K562 (cell line): ENCODE results near the gene ELOVL5. TPM values are rescaled to one million over a fixed set of nuclear protein-coding genes. Genes with fewer than 3 reads are reported as not detected.

Experiments used
- ATAC-seq: fragments of 200-7000 bp; cut with Tn5 transposase; 3 replicates; pipeline ENCODE4 v1.9.1; 2020; ENCODE audit warnings: moderate library complexity
- BruUV-seq: library from RNA; stranded (reverse); fragments of 400-500 nt; replicated peaks from 2 replicates; lab custom pipeline; 2021; lab: Mats Ljungman, UMichigan
- CTCF ChIA-PET: fragments of 300-600 bp; formaldehyde crosslinking; extraction: SDS; loops from one replicate; lab custom pipeline; 2021; ENCODE audit warnings: low intra/inter-chr PET ratio; lab: Yijun Ruan, JAX
- POLR2A ChIA-PET: fragments of 300-600, 350-650 bp; sonication (Branson Sonifier 250); formaldehyde crosslinking; extraction: SDS; loops from one replicate; lab custom pipeline; 2021; ENCODE audit warnings: antibody characterized with exemption, inconsistent platforms; lab: Yijun Ruan, JAX
- DNase-seq, 4 experiments: peaks; one replicate each; pipeline versions ENCODE4 v3.0.0 to v3.0.0-alpha.2; 2011 to 2018; ENCODE audit warnings: low spot score in 3 of 4, mixed read lengths in 3 of 4; ENCODE audit errors: extremely low read depth in 1 of 4
- FAIRE-seq: peaks from 2 replicates; lab custom pipeline; 2011; peaks lifted over from hg19 to GRCh38; lab: Jason Lieb, UNC
- H2AFZ ChIP-seq: 2 replicates; pipeline ENCODE4 v1.6.0; 2011; ENCODE audit warnings: low read depth, low read length, control low read depth, inconsistent platforms
- H3K27ac ChIP-seq: fragments of 200-600 bp; 3 replicates; pipeline ENCODE4 v1.8.0; 2011; ENCODE audit warnings: low read depth, mild to moderate bottlenecking, control low read depth, inconsistent platforms, low read length, moderate library complexity, mixed read lengths; ENCODE audit errors: extremely low read depth
- H3K27me3 ChIP-seq, 2 experiments: fragments of 300-600 bp in 1 of 2; 2 replicates in 1 of 2; 3 replicates in 1 of 2; pipeline versions ENCODE4 v1.6.0 to v1.8.0; 2011; ENCODE audit warnings: inconsistent platforms in 2 of 2, low read length in 2 of 2, mild to moderate bottlenecking in 1 of 2, mixed read lengths in 1 of 2, moderate library complexity in 1 of 2; ENCODE audit not compliant: control insufficient read depth in 2 of 2, insufficient read depth in 2 of 2
- H3K36me3 ChIP-seq: fragments of 300-600 bp; 3 replicates; pipeline ENCODE4 v1.8.0; 2011; ENCODE audit warnings: mild to moderate bottlenecking, low read length, inconsistent platforms; ENCODE audit not compliant: control insufficient read depth, insufficient read depth
- H3K4me1 ChIP-seq, 2 experiments: fragments of 200-600 bp in 1 of 2; replicated peaks in 1 of 2; 2 replicates in 1 of 2; 3 replicates in 1 of 2; pipeline versions ENCODE4 v1.5.1 to v1.8.0; 2011; ENCODE audit warnings: inconsistent platforms in 2 of 2, low read length in 2 of 2, mild to moderate bottlenecking in 1 of 2, mixed read lengths in 1 of 2, moderate library complexity in 1 of 2; ENCODE audit not compliant: control insufficient read depth in 2 of 2, insufficient read depth in 2 of 2
- H3K4me2 ChIP-seq: 2 replicates; pipeline ENCODE4 v1.6.1; 2011; ENCODE audit warnings: low read length, control low read depth, inconsistent platforms, mixed read lengths; ENCODE audit not compliant: insufficient read depth
- H3K4me3 ChIP-seq: fragments of 200-600 bp; sonication (generic), shearing (Covaris generic); 2 replicates; pipeline ENCODE4 v1.5.1; 2016; ENCODE audit warnings: control low read depth, inconsistent platforms
- H3K79me2 ChIP-seq: fragments of 200-600 bp; 3 replicates; pipeline ENCODE4 v1.8.0; 2011; ENCODE audit warnings: low read length, inconsistent platforms; ENCODE audit not compliant: control insufficient read depth, insufficient read depth
- H3K9ac ChIP-seq, 2 experiments: 2 replicates each; pipeline versions ENCODE4 v1.6.0 to v1.6.1; 2011; ENCODE audit warnings: low read depth in 2 of 2, low read length in 2 of 2, control low read depth in 1 of 2, inconsistent platforms in 1 of 2, mild to moderate bottlenecking in 1 of 2, mixed read lengths in 1 of 2; ENCODE audit not compliant: insufficient read depth in 1 of 2
- H3K9me1 ChIP-seq: one replicate; pipeline ENCODE4 v1.6.0; 2011; ENCODE audit warnings: inconsistent platforms, mild to moderate bottlenecking, low read length, moderate library complexity; ENCODE audit not compliant: control insufficient read depth, insufficient read depth
- H3K9me3 ChIP-seq: replicated peaks from 2 replicates; pipeline ENCODE4 v1.5.1; 2011; ENCODE audit warnings: low read depth, low read length, inconsistent platforms; ENCODE audit not compliant: control insufficient read depth, insufficient read depth
- H4K20me1 ChIP-seq: replicated peaks from 2 replicates; pipeline ENCODE4 v1.6.1; 2011; ENCODE audit warnings: low read length, inconsistent platforms, mixed read lengths; ENCODE audit not compliant: control insufficient read depth, insufficient read depth
- BRCA1 ChIP-seq, 2 experiments: fragments of 450-650 bp in 1 of 2; sonication (generic) in 1 of 2; formaldehyde crosslinking in 1 of 2; IDR thresholded peaks; 2 replicates each; pipeline versions ENCODE4 v1.5.0 to v1.6.1; 2017 to 2020; ENCODE audit warnings: mild to moderate bottlenecking in 1 of 2, missing genetic modification reagents in 1 of 2
- HNRNPUL1 ChIP-seq: fragments of 200-400 bp; formaldehyde crosslinking; IDR thresholded peaks from 2 replicates; pipeline ENCODE4 v1.6.1; 2017; ENCODE audit warnings: low read length
- LCOR ChIP-seq: sonication (generic); formaldehyde crosslinking; IDR thresholded peaks from 2 replicates; pipeline ENCODE4 v1.8.0; 2022; ENCODE audit warnings: mild to moderate bottlenecking, missing genetic modification reagents
- MAFF ChIP-seq: IDR thresholded peaks from 2 replicates; pipeline ENCODE4 v1.6.1; 2012; ENCODE audit warnings: low read length, improper control_type of control experiment
- NR1H2 ChIP-seq: sonication (generic); formaldehyde crosslinking; IDR thresholded peaks from 2 replicates; pipeline ENCODE4 v1.4.0; 2020; ENCODE audit warnings: mild to moderate bottlenecking, missing genetic modification reagents
- SLC30A9 ChIP-seq: fragments of 250-450 bp; sonication (Bioruptor Pico); IDR thresholded peaks from 2 replicates; pipeline ENCODE4 v1.8.0; 2022; ENCODE audit warnings: mild to moderate bottlenecking, moderate library complexity
- SMAD3 ChIP-seq: fragments of 450-650 bp; formaldehyde crosslinking; conservative IDR thresholded peaks from 2 replicates; pipeline ENCODE4 v1.4.0; 2020; ENCODE audit warnings: mild to moderate bottlenecking
- ZNF134 ChIP-seq: fragments of 250-450 bp; sonication (Bioruptor Pico); conservative IDR thresholded peaks from 2 replicates; pipeline ENCODE4 v1.4.0; 2020
- ZNF507 ChIP-seq: conservative IDR thresholded peaks from 2 replicates; pipeline ENCODE4 v1.6.1; 2017; ENCODE audit warnings: missing genetic modification characterization, missing compliant biosample characterization
- ZNF77 ChIP-seq: fragments of 250-450 bp; sonication (Bioruptor Pico); IDR thresholded peaks from 2 replicates; pipeline ENCODE4 v1.5.0; 2020
- WGBS: fragments of 100-300 bp; shearing (Covaris generic); methylation state at CpG from one replicate; pipeline ENCODE4 v1.1.6; 2016; ENCODE audit warnings: low coverage, mixed read lengths; ENCODE audit not compliant: insufficient coverage; ENCODE audit errors: missing lambda C conversion rate; 5-methylcytosine and 5-hydroxymethylcytosine counted together
- in situ Hi-C: fragments of 300-500 bp; cut with MboI; formaldehyde crosslinking; loops from 4 replicates; pipeline ENCODE4 v1.15.0; 2018; ENCODE audit warnings: inconsistent platforms, mixed read lengths
- intact Hi-C: fragments of 100-400 bp; cut with micrococcal nuclease; formaldehyde crosslinking; loops from 2 replicates; pipeline ENCODE4 v1.14.2; 2022
- polyA plus RNA-seq, 8 experiments: library from polyadenylated mRNA; depleted of rRNA in 4 of 8; stranded (reverse) in 5 of 8; unstranded in 3 of 8; fragments of >200 nt; fragmentation: Nextera tagmentation in 2 of 8; fragmentation: Illumina TruSeq in 1 of 8; extraction: Ambion mirVana in 2 of 8; extraction: Trizol in 1 of 8; gene quantifications; 2 replicates each; pipeline versions ENCODE4 v1.2.1 to v1.2.3, GENCODE V29; 2011 to 2014; ENCODE audit warnings: inconsistent platforms in 1 of 8, missing spikeins in 1 of 8
- total RNA-seq, 7 experiments: library from RNA; depleted of rRNA in 6 of 7; stranded (reverse); fragments of >200 nt in 6 of 7; fragmentation: Illumina TruSeq in 2 of 7; extraction: Trizol in 2 of 7; gene quantifications; 2 replicates each; pipeline versions ENCODE4 v1.2.1 to v1.2.3, GENCODE V29; 2011 to 2021; ENCODE audit warnings: low replicate concordance in 1 of 7
- TF ChIP-seq, protein P1 (sequence below): fragments of 450-650 bp; IDR thresholded peaks from 2 replicates; pipeline ENCODE4 v1.6.1; 2016; ENCODE audit warnings: low read depth
- TF ChIP-seq, protein P2 (sequence below): sonication (generic); formaldehyde crosslinking; IDR thresholded peaks from 2 replicates; pipeline ENCODE4 v1.8.0; 2022; ENCODE audit warnings: mild to moderate bottlenecking, low read depth, missing genetic modification reagents

Gene ELOVL5
- total and polyA plus RNA-seq, 9 of the 15 experiments (the other 6 are each of a cell fraction or from before 2014, with no cell fraction given): 70.6 to 245 (median 132) TPM

DNA sequence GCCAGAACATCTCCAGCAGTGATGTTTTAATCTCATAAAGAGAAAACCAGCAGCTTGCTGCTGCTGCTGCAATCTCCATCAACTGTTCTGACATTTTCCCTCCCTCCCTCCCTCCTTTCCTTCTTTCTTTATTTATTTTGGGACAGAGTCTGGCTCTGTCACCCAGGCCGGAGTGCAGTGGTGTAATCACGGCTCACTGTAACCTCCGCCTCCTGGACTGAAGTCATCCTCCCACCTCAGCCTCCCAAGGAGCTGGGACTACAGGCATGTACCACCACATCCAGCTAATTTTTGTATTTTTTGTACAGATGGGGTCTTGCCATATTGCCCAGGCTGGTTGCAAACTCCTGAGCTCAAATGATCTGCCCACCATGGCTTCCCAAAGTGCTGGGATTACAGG lies 5.7 kb downstream of the ELOVL5 start (continued):
- TF ChIP-seq, protein P1, sequence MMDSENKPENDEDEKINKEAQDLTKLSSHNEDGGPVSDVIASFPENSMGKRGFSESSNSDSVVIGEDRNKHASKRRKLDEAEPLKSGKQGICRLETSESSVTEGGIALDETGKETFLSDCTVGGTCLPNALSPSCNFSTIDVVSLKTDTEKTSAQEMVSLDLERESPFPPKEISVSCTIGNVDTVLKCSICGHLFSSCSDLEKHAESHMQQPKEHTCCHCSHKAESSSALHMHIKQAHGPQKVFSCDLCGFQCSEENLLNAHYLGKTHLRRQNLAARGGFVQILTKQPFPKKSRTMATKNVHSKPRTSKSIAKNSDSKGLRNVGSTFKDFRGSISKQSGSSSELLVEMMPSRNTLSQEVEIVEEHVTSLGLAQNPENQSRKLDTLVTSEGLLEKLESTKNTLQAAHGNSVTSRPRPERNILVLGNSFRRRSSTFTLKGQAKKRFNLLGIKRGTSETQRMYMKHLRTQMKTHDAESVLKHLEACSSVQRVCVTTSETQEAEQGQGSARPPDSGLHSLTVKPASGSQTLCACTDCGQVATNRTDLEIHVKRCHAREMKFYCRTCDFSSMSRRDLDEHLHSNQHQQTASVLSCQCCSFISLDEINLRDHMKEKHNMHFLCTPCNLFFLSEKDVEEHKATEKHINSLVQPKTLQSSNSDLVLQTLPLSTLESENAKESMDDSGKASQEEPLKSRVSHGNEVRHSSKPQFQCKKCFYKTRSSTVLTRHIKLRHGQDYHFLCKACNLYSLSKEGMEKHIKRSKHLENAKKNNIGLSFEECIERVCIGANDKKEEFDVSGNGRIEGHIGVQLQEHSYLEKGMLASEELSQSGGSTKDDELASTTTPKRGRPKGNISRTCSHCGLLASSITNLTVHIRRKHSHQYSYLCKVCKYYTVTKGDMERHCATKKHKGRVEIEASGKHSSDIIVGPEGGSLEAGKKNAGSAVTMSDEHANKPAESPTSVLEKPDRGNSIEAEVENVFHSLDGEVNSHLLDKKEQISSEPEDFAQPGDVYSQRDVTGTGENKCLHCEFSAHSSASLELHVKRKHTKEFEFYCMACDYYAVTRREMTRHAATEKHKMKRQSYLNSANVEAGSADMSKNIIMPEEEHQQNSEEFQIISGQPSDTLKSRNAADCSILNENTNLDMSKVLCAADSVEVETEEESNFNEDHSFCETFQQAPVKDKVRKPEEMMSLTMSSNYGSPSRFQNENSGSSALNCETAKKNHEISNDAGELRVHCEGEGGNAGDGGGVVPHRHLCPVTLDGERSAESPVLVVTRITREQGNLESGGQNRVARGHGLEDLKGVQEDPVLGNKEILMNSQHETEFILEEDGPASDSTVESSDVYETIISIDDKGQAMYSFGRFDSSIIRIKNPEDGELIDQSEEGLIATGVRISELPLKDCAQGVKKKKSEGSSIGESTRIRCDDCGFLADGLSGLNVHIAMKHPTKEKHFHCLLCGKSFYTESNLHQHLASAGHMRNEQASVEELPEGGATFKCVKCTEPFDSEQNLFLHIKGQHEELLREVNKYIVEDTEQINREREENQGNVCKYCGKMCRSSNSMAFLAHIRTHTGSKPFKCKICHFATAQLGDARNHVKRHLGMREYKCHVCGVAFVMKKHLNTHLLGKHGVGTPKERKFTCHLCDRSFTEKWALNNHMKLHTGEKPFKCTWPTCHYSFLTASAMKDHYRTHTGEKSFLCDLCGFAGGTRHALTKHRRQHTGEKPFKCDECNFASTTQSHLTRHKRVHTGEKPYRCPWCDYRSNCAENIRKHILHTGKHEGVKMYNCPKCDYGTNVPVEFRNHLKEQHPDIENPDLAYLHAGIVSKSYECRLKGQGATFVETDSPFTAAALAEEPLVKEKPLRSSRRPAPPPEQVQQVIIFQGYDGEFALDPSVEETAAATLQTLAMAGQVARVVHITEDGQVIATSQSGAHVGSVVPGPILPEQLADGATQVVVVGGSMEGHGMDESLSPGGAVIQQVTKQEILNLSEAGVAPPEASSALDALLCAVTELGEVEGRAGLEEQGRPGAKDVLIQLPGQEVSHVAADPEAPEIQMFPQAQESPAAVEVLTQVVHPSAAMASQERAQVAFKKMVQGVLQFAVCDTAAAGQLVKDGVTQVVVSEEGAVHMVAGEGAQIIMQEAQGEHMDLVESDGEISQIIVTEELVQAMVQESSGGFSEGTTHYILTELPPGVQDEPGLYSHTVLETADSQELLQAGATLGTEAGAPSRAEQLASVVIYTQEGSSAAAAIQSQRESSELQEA: no peak

- DNase-seq (no peak), ATAC-seq (no peak), FAIRE-seq (no peak)
- Histone ChIP-seq H3K36me3 (peaks cover 66% of the 10 kb centered on the region), H3K9me3 (no peaks in the 10 kb centered on the region), H3K27ac (no peak overlapping the region), H3K4me2 (no peak overlapping the region), H3K9me1 (peaks cover 6% of the 10 kb centered on the region), H4K20me1 (peaks cover 78% of the 10 kb centered on the region), H3K27me3 (no peaks in the 10 kb centered on the region), H2AFZ (no peak overlapping the region), H3K9ac (no peak overlapping the region), H3K4me3 (no peak overlapping the region), H3K79me2 (peaks cover 100% of the 10 kb centered on the region), H3K4me1 (peaks cover 0 to 30% of the 10 kb centered on the region in 2 experiments; a peak in 2 of 5 replicates)
- in situ Hi-C loops: no loop called here
- CTCF ChIA-PET: no interaction called here
- WGBS: 79% methylated on average over 2 of the region's 2 CpGs
- intact Hi-C loops: no loop called here
- no peak for TF ChIP-seq ZNF77 (CRISPR knock-in tag)
- no peak for TF ChIP-seq NR1H2 (CRISPR knock-in tag)
- TF ChIP-seq SMAD3: no peak
- TF ChIP-seq LCOR (CRISPR knock-in tag): no peak
- no peak for TF ChIP-seq SLC30A9 (CRISPR knock-in tag)
- TF ChIP-seq HNRNPUL1: no peak
- TF ChIP-seq ZNF507 (tag): no peak
- TF ChIP-seq ZNF134 (CRISPR knock-in tag): no peak
- no peak for TF ChIP-seq MAFF
- TF ChIP-seq, protein P2, sequence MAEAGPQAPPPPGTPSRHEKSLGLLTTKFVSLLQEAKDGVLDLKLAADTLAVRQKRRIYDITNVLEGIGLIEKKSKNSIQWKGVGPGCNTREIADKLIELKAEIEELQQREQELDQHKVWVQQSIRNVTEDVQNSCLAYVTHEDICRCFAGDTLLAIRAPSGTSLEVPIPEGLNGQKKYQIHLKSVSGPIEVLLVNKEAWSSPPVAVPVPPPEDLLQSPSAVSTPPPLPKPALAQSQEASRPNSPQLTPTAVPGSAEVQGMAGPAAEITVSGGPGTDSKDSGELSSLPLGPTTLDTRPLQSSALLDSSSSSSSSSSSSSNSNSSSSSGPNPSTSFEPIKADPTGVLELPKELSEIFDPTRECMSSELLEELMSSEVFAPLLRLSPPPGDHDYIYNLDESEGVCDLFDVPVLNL: no peak
- no peak for TF ChIP-seq BRCA1 (IDR thresholded peaks at IDR 0.05)
- TF ChIP-seq BRCA1 (CRISPR knock-in tag; IDR thresholded peaks at IDR 0.05): no peak
- POLR2A ChIA-PET: interaction anchor here (0.8 to 1.8 kb wide), 2 partner anchors 29 to 48 kb away, joined by 3 to 5 read pairs; no protein-coding TSS in a partner anchor
- no TSS peak for BruUV-seq
Observed at GRCh38 chr6:53342217-53342616, 6.5 kb downstream of the ELOVL5 start.
